A549 treated with DMSO at 1 μM for 4 hours (cell line): ENCODE results near the gene NOCT. TPM values are rescaled to one million over a fixed set of nuclear protein-coding genes. Genes with fewer than 3 reads are reported as not detected.

Source experiments
- total RNA-seq: library from RNA; stranded (reverse); fragments of 200-300 nt; extraction: Qiagen RNA extraction; gene quantifications from 5 replicates; pipeline ENCODE4 v1.2.3, GENCODE V29; 2022; ENCODE audit warnings: low read depth

Gene NOCT
- 11.1 to 14.7 TPM (median 13.4 TPM) in 5 replicates for total RNA-seq

GRCh38 chr4:139015269-139015947 is at the start of gene NOCT:
Gene NOCT (plus strand): TSS chr4:139015781. CDS start chr4:139015982, 201 bp downstream.

Other genes starting within 250 kb of the NOCT start
- 12.5 to 16.6 TPM (median 15.1 TPM) in 5 replicates for gene ELF2, start 161.4 kb downstream of the NOCT start, total RNA-seq